DMS 273 treated with DMSO at 0.1 percent for 48 hours (cell line): Measurements from ENCODE around the gene GMDS.

Experiments used
- DNase-seq: peaks from one replicate; lab custom pipeline; 2025; lab: John Stamatoyannopoulos, UW

GMDS gene

GRCh38 chr6:2205396-2205795 lies 40.0 kb downstream of the GMDS start:
- DNase-seq = no peak

GRCh38 chr6:2204272-2204671 lies 41.1 kb downstream of the GMDS start:
- DNase-seq = no peak

- no peak for DNase-seq
Observed at GRCh38 chr6:2203264-2203663, 42.1 kb downstream of the GMDS start.

- no peak for DNase-seq
Observed at GRCh38 chr6:2197984-2198383, 47.4 kb downstream of the GMDS start.

GRCh38 chr6:2197177-2197671 lies 48.2 kb downstream of the GMDS start:
- DNase-seq = no peak

GRCh38 chr6:2196079-2196679 lies 49.2 kb downstream of the GMDS start:
- peak; percentile 9 for DNase-seq

GRCh38 chr6:2194643-2195042 lies 50.8 kb downstream of the GMDS start:
- DNase-seq = no peak

- DNase-seq = no peak
Observed at GRCh38 chr6:2193931-2194330, 51.5 kb downstream of the GMDS start.

GRCh38 chr6:2192976-2193375 lies 52.4 kb downstream of the GMDS start:
- DNase-seq = no peak

GRCh38 chr6:2191390-2191740 lies 54.0 kb downstream of the GMDS start:
- no peak for DNase-seq

- no peak for DNase-seq
Observed at GRCh38 chr6:2190661-2191389, 54.6 kb downstream of the GMDS start.

GRCh38 chr6:2188856-2189384 lies 56.5 kb downstream of the GMDS start:
- no peak for DNase-seq

- no peak for DNase-seq
Observed at GRCh38 chr6:2188397-2188796, 57.0 kb downstream of the GMDS start.

- no peak for DNase-seq
Observed at GRCh38 chr6:2187826-2188225, 57.6 kb downstream of the GMDS start.

GRCh38 chr6:2186516-2186915 lies 58.9 kb downstream of the GMDS start:
- no peak for DNase-seq

- no peak for DNase-seq
Observed at GRCh38 chr6:2185466-2185865, 59.9 kb downstream of the GMDS start.

- DNase-seq = no peak
Observed at GRCh38 chr6:2184700-2185455, 60.5 kb downstream of the GMDS start.

- no peak for DNase-seq
Observed at GRCh38 chr6:2183752-2184151, 61.7 kb downstream of the GMDS start.

- no peak for DNase-seq
Observed at GRCh38 chr6:2183246-2183645, 62.2 kb downstream of the GMDS start.

GRCh38 chr6:2182251-2182650 lies 63.2 kb downstream of the GMDS start:
- no peak for DNase-seq

GRCh38 chr6:2181567-2181966 lies 63.8 kb downstream of the GMDS start:
- no peak for DNase-seq

GRCh38 chr6:2179950-2180349 lies 65.5 kb downstream of the GMDS start:
- DNase-seq = no peak

- DNase-seq = no peak
Observed at GRCh38 chr6:2179241-2179640, 66.2 kb downstream of the GMDS start.
